Brain pericyte (primary cell): Measurements from ENCODE around the gene BOC.

Experiments used
- DNase-seq: peaks from one replicate; pipeline ENCODE4 v3.0.0-alpha.2; 2012; ENCODE audit warnings: low read depth, low spot score

The BOC gene

GRCh38 chr3:113185194-113185835 is 26.0 kb upstream of the BOC start:
- no peak for DNase-seq

DNA sequence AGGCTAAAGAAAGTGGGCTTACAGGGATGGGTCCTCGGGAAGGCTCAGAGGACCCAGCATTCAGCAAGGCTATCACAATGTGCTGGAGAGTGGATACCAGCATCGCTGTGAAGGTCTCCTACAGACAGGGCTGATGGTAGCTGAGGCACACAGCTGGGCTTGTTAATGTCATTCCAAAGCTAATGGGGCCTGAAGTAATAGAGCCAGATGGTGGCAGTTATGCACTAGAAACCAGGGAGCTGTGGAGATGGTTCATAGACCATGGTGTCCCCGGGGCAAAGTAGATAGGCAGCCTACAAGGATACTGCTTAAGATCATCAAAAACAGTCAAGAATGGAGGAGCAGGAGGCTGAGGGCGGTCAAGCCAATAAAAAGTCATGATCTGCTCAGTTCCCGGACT is 24.8 kb upstream of the BOC start:
- DNase-seq, result no peak

DNA sequence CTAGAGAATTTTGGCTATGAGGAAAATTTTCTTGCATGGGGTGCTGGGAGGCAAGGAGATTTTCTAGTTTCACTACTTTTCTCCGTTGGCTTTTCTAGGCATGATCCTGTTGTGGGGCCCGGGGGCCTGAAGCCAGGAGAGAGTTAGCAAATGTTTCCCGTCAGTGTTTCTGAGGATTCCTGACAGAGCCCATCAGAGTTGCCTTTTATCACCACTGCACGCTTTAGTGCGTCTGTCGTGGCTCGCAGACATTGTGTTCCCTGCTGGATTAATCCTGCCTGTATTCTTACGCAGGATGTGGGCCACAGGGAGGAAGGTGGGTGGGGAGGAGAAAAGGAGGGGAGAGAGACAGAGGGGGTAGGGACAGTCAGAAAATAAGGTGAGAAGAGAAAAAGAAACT is 18.1 kb upstream of the BOC start:
- no peak for DNase-seq

GRCh38 chr3:113193719-113194118 is 17.6 kb upstream of the BOC start:
- DNase-seq, result no peak

DNA sequence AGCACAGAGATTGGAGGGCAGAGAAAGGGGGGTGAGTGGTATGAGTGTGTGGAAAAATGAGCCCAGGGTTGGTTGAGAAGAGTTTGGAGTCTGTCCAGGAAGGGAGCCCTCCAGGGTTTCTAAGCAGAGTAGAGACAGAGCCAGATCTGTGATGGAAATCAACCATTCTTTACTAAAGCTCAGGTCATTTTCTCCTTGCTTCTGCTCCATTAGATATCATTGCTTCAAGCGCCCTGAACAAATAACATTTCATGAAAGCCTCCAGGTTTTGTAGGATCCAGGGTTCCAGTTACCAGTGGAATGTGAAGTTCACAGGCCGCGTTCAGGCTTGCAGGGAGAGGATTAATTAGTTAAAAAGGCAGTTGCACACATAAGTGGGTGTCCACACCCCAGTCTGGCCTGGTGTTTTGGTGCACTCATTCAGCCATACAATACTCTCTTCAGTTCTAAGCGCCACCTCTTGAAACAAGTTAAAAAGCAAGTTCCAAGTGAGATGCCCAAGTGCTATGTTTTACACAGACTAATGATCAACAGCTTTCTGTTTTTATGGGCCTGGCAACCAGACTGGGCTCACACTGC is 16.4 kb upstream of the BOC start:
- no peak for DNase-seq

- DNase-seq, result no peak
Measured at GRCh38 chr3:113200351-113200750, 11.0 kb upstream of the BOC start.

- no peak for DNase-seq
Measured at GRCh38 chr3:113200946-113201345, 10.4 kb upstream of the BOC start.

DNA sequence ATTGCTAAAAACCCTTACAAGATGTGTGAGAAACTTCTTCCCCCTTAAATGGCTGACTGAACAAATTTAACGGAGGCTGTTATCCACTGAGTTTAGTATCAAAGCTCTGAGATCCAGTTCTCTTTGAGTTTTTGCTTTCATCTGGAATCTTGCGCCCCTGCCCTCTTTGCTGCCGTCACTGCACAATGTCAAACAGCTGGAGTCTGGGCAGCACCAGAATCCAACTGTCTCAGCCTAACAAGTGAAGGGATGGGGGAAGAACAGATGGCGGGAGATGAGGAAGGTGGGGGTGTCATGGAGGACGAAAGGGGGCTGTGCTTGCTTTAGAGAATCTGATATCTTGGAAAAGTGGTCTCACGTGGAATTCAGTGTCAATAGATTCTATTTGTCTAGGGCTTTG is 7.0 kb upstream of the BOC start:
- DNase-seq, result no peak

GRCh38 chr3:113205481-113205880 is 5.9 kb upstream of the BOC start:
- DNase-seq, result no peak

- DNase-seq, result no peak
Measured at GRCh38 chr3:113210604-113211329, 590 bp upstream of the BOC start.

GRCh38 chr3:113212150-113212843 is 940 bp downstream of the BOC start:
- DNase-seq, result no peak

DNA sequence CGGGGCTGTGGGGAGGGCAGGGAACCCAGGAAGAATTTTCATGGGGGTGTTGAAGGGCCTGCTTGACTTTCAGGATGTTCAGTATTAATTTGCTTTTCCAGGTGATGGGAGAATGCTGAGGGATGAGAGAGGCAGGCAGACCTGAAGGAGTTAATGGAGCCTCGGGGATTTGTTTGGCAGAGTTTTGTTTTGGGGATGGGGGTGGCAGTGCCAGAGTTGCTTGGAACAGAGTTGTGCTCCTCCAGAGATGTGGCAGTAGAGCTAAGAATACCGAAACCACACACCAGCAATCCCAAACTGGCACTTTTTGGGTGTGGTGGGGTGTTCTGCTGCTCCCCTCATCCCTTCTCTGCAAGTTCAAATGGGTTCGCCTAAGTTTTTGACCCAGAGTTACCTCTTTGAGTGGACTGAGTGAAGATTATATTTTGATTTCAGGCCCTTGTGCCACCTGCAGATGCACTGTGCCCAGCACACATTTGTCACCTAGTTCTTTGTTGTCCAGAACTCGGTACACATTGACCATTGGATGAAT is 1.6 kb downstream of the BOC start:
- no peak for DNase-seq

GRCh38 chr3:113213896-113214587 is 2.7 kb downstream of the BOC start:
- no peak for DNase-seq

DNA sequence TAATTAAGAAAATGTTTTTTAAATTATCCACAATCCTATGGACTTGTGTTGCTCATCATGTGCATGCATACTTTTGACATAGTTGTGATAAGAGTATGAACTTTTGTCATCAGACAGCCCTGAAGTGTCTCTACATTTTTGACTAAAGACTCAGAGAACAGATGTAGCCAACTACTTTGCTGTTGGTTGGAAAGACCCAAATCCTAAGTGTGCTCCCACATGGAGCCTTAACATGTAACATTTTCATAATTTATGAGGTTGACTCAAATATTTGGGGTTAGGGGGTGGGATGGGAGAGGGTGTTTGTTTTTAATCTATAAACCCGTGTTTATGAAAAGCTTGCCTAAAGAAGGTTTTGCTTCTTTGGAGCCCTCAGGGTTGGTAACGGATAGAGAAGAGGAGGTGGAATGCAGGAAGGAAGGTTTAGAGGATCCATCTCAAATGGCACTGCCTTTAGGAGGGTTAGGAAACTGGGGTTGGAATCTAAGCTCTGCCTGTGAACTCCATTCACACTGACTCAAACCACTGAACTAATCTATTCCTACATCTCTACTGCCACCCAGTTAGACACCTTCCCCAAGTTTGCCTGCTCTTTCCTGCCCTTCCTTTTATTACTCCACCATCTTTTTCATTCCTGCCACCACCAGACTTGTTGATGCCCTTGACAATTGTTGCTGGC is 3.7 kb downstream of the BOC start:
- DNase-seq, result no peak

DNA sequence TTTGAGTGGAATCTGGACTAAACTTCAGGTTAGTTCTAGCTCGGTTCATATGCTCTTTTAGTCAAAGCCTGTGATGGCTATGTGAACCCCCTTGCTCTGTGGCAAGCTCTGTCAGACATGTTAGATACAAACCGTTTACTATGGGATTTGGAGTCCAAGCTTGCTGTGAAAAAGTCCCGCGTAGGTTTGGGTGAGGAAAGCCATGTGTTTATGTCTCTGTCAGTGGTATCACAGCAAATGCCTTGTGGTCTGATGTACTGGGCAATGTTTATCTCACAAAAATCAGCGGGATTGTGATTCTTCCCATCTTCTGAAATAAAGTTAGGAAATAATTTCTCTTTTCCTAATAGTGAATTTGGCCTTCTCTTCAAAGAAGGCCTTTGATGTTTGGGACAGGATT is 5.0 kb downstream of the BOC start:
- no peak for DNase-seq

DNA sequence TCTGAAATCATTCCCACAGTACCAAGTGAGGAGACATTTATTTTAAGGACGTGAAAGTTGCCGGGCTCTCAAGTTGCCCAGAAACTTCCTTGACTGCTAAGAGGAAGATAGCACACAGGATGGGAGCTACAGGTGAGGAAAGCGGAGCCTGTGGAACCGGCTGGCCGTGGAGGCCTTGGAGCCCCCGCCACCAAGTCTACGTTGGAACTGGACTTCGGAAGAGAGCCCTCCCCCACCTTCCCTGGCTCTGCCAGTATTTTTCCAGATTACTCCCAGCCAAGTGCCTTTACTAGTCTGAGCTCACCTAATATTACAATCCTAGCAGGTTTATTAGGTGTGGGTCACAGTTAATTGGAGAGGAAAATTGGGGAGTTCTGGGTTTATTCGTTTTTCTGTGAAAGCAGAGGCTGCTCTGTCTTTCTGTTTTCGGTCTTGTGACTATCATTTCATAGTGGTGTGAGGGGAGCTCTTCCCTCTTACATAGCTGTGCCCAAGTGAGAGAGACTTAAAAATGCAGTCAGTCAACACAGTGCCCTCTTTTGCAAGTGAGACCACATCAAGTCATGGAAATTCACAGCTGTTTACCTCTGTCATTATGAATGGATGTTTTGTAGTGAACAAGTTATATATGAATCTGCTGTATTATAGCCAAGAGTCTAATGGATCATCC is 6.8 kb downstream of the BOC start:
- no peak for DNase-seq

DNA sequence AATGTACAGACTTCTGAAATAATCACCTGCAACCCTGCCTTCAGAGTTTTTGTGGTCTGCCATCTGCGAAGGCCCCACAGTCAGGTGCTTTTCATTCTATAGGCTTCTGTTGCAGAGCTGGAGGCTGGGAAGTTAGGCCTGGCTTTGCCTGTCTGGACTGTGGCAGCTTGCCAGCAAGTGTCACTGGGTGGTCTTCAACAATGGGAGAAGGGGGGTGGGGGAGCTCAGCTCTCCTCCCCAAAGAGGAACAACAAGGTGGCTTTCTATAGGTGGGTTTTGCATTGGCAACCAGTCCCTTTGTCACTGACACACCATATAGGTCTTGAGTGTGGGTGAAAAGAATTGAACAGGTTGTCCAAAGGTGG is 7.3 kb downstream of the BOC start:
- no peak for DNase-seq

GRCh38 chr3:113219605-113220300 is 8.4 kb downstream of the BOC start:
- no peak for DNase-seq

DNA sequence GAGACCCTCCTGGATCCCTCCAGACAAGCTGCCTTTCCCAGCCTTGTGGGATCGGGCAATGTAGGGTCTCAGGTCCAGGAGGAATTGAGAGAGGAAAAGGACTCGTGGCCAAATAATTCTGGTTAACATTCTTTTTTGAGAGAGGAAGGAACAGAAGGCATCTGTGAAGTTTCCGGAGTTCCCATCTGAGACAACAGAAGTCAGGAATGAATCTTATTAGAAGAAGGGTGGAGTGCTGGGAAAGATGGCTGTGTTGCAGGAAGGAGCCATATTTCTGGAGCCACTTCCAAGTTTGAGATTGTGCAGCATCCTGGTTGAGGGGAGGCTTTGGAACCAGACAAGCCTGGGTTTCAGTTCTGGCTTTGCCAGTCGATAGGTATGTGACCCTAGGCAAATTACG is 9.4 kb downstream of the BOC start:
- no peak for DNase-seq

- DNase-seq, result no peak
Measured at GRCh38 chr3:113221721-113222257, 10.4 kb downstream of the BOC start.
